ENCODE results near the gene XPR1.

DNA sequence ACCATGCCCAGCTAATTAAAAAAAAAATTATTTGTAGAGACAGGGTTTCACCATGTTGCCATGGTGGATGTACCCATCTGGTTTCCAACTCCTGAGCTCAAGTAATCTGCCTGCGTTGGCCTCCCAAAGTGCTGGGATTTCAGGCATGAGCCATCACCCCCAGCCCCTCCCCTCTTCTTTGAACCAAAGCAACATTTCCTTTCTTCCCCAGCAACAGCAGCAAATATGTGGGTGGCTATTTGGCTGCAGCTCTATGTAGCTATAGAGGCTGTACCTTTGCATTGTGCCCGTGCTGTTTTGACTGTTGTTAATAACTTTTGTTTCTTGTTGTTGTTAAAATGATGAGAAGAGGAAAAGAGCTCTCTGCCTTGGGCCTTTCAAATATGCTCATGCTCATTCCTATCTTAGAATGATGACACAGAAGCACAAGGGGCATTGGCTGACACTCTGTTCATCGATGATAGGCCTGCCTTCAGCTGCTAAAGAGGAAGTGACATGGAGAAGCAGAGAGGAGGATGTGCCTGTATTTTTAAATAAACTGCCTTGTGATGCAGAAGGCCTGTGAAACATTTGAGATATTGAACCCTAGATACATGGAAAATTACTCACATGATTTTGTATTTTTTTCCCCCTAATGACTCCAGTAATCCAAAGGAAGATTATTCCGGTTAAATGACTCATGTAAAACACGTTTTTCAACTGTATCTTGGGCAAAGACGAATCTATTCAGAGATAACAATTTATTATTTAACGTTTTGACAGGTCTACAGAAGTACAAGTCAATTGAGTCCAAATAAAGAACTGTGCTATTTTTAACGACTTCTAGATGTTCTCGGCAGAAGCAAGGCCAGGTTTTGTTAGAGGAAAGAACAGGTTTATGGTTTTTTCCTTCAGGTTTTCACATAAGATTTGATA lies 20.5 kb upstream of the XPR1 start:
- TF ChIP-seq POLR2A (IDR thresholded peaks at IDR 0.05) (no peak), CTCF (IDR thresholded peaks at IDR 0.05) (no peak)

All from uterus (tissue), 2 donors.